ENCODE measurements around the gene KCNN4.

KCNN4 gene

DNA sequence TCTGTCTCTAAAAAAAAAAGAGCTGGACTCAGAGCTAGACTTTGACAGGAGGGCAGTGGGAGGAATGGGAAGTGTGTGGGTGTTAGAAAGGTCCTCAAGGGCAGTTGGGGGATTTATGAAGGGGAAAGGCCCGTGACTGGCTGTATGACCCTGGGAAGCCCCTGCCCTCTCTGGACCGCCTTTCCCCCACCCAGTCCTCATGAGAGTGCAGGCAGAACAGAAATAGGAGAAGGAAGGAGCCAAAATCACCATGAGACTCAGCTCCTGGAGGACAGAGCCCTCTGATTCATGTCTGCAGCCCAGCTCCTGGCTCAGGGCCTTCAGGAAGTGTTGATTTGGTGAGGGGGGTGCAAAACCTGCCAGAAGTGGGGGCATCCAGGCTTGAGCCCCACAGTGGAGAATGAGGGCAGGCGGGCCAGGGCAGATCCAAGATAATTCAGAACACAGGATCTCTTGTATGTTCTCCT, 17.3 kb downstream of the KCNN4 start:
- Histone ChIP-seq H3K27me3 (no peaks in the 10 kb centered on the region), H3K4me3 (ENCODE audit: low read depth in 1 of 2, low read length in 1 of 2) (no peak overlapping the region), H3K36me3 (no peaks in the 10 kb centered on the region), H3K27ac (no peak overlapping the region), H3K4me1 (ENCODE audit: control insufficient read depth in 1 of 2, insufficient read depth in 1 of 2, low read depth in 1 of 2, low read length in 1 of 2) (peaks cover 25% of the 10 kb centered on the region in 2 experiments), H3K9me3 (no peaks in the 10 kb centered on the region)
- TF ChIP-seq, protein P1, sequence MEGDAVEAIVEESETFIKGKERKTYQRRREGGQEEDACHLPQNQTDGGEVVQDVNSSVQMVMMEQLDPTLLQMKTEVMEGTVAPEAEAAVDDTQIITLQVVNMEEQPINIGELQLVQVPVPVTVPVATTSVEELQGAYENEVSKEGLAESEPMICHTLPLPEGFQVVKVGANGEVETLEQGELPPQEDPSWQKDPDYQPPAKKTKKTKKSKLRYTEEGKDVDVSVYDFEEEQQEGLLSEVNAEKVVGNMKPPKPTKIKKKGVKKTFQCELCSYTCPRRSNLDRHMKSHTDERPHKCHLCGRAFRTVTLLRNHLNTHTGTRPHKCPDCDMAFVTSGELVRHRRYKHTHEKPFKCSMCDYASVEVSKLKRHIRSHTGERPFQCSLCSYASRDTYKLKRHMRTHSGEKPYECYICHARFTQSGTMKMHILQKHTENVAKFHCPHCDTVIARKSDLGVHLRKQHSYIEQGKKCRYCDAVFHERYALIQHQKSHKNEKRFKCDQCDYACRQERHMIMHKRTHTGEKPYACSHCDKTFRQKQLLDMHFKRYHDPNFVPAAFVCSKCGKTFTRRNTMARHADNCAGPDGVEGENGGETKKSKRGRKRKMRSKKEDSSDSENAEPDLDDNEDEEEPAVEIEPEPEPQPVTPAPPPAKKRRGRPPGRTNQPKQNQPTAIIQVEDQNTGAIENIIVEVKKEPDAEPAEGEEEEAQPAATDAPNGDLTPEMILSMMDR (IDR thresholded peaks at IDR 0.05): no peak

DNA sequence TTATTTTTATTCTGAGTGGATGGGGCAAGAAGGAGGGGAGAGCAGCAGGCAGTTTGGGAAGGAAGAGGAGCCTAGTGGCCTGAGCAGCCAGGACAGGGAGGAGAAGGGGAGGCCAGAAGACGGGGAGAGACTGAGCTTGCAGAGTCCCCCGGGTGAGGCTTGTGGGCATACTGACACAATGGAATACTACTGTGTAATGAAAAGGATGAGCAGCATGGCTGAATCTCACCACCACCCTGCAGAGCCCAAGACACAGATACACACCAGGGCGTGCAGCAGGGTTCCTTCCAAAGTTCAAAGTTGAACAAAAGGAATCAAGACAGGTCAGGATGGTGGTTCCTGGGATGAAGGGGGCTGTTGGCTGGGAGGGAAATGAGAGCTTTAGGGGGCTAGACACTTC, 18.0 kb downstream of the KCNN4 start:
- no peaks in the 10 kb centered on the region for H3K36me3 ChIP-seq
- no peaks in the 10 kb centered on the region for H3K27me3 ChIP-seq
- no peaks in the 10 kb centered on the region for H3K9me3 ChIP-seq
- no peak overlapping the region for H3K27ac ChIP-seq
- peaks cover 18% of the 10 kb centered on the region in 2 experiments for H3K4me1 ChIP-seq (ENCODE audit: control insufficient read depth in 1 of 2, insufficient read depth in 1 of 2, low read depth in 1 of 2, low read length in 1 of 2)
- TF ChIP-seq, protein P1 (IDR thresholded peaks at IDR 0.05): no peak
- no peak overlapping the region for H3K4me3 ChIP-seq (ENCODE audit: low read depth in 1 of 2, low read length in 1 of 2)

DNA sequence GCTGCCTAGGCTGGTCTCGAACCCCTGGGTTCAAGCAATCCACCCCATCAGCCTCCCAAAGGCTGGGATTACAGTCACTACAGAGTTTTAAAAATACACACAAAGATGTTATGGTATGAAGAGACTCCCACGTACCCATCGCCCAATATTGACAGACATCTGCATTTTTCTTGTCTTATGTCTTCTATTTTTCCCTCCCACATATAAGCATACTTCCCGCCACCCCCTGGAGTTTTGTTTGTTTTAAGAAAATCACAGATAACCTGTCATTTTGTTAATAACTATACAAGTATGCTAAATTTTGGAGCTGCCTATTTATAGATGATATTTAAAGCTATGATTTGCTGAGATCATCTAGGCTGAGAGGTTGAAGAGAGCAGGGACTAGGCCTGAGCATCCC, 19.8 kb downstream of the KCNN4 start:
- H3K4me1 ChIP-seq (ENCODE audit: control insufficient read depth in 1 of 2, insufficient read depth in 1 of 2, low read depth in 1 of 2, low read length in 1 of 2): peaks cover under 1 to 4% of the 10 kb centered on the region in 2 experiments

DNA sequence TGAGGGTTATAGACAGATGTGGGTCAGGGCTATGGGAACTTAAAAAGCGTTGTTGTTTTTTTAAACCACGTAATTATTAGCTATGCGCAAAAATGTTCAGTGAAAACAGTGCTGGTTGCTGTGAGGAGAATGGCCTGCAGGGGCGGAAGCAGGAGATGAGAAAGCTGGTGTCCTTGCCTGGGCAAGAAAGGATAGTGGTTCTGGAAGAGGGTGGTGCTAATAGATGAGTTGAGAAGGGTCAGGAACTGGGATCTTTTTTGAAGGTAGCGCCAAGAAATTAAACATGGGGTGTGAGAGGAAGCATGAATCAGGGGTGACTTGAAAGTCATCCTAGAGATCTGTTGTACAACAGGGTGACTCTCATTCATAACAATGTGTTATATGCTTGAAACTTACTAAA, 21.3 kb downstream of the KCNN4 start:
- Histone ChIP-seq H3K4me1 (ENCODE audit: control insufficient read depth in 1 of 2, insufficient read depth in 1 of 2, low read depth in 1 of 2, low read length in 1 of 2) (peaks cover 15% of the 10 kb centered on the region in 2 experiments), H3K36me3 (no peaks in the 10 kb centered on the region), H3K4me3 (ENCODE audit: low read depth in 1 of 2, low read length in 1 of 2) (no peak overlapping the region), H3K9me3 (no peaks in the 10 kb centered on the region), H3K27me3 (no peaks in the 10 kb centered on the region), H3K27ac (no peak overlapping the region)
- TF ChIP-seq, protein P1 (IDR thresholded peaks at IDR 0.05): no peak

More for the DNA sequence above, 19.8 kb downstream of the KCNN4 start:
- TF ChIP-seq, protein P1 (IDR thresholded peaks at IDR 0.05): no peak
- Histone ChIP-seq H3K9me3 (no peaks in the 10 kb centered on the region), H3K36me3 (no peaks in the 10 kb centered on the region), H3K27me3 (no peaks in the 10 kb centered on the region), H3K27ac (no peak overlapping the region), H3K4me3 (ENCODE audit: low read depth in 1 of 2, low read length in 1 of 2) (no peak overlapping the region)

DNA sequence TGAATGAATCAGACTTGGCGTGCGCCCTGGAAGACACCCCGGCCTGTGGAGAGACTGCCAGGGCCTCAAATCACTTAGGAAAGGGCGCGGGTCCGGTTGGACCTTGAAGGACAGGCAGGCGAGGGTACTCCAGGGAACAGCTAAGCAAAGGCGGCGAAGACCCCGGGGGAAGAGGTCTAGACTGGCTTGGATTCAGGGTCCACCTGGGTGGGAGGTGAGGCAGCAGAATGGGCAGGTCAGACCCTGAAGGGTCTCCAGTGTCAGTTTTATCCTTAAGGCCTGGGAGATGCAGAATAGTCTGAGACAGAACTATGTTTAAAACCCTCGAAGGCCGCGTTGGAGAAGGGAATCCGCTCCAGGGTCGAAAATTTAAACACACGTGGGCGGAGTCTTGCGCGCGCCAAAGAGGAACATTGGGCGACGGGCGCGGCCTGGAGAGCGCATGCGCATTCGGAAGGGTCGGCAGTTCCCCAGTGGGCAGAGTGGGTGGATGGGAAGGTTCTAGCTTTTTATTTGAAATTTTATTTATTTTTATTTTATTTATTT, 25.4 kb downstream of the KCNN4 start:
- peak overlapping the region; percentile 90 to 94 for H3K4me3 ChIP-seq (ENCODE audit: low read depth in 1 of 2, low read length in 1 of 2)
- H3K36me3 ChIP-seq: peaks cover 4% of the 10 kb centered on the region
- H3K4me1 ChIP-seq (ENCODE audit: control insufficient read depth in 1 of 2, insufficient read depth in 1 of 2, low read depth in 1 of 2, low read length in 1 of 2): peaks cover 25 to 28% of the 10 kb centered on the region in 2 experiments
- no peaks in the 10 kb centered on the region for H3K27me3 ChIP-seq
- H3K9me3 ChIP-seq: no peaks in the 10 kb centered on the region
- TF ChIP-seq, protein P1 (IDR thresholded peaks at IDR 0.05): no peak
- H3K27ac ChIP-seq: peak overlapping the region; percentile 95

Measured in neutrophil (primary cell).